K562 (cell line): ENCODE data around the gene COL13A1. TPM values are rescaled to one million over a fixed set of nuclear protein-coding genes. Genes with fewer than 3 reads are reported as not detected.

Source experiments
- ATAC-seq: fragments of 200-7000 bp; cut with Tn5 transposase; 3 replicates; pipeline ENCODE4 v1.9.1; 2020; ENCODE audit warnings: moderate library complexity
- BruUV-seq: library from RNA; stranded (reverse); fragments of 400-500 nt; replicated peaks from 2 replicates; lab custom pipeline; 2021; lab: Mats Ljungman, UMichigan
- CTCF ChIA-PET: fragments of 300-600 bp; formaldehyde crosslinking; extraction: SDS; loops from one replicate; lab custom pipeline; 2021; ENCODE audit warnings: low intra/inter-chr PET ratio; lab: Yijun Ruan, JAX
- POLR2A ChIA-PET: fragments of 300-600, 350-650 bp; sonication (Branson Sonifier 250); formaldehyde crosslinking; extraction: SDS; loops from one replicate; lab custom pipeline; 2021; ENCODE audit warnings: antibody characterized with exemption, inconsistent platforms; lab: Yijun Ruan, JAX
- DNase-seq, 4 experiments: peaks; one replicate each; pipeline versions ENCODE4 v3.0.0 to v3.0.0-alpha.2; 2011 to 2018; ENCODE audit warnings: low spot score in 3 of 4, mixed read lengths in 3 of 4; ENCODE audit errors: extremely low read depth in 1 of 4
- FAIRE-seq: peaks from 2 replicates; lab custom pipeline; 2011; peaks lifted over from hg19 to GRCh38; lab: Jason Lieb, UNC
- H2AFZ ChIP-seq: 2 replicates; pipeline ENCODE4 v1.6.0; 2011; ENCODE audit warnings: low read depth, low read length, control low read depth, inconsistent platforms
- H3K27ac ChIP-seq: fragments of 200-600 bp; 3 replicates; pipeline ENCODE4 v1.8.0; 2011; ENCODE audit warnings: low read depth, mild to moderate bottlenecking, control low read depth, inconsistent platforms, low read length, moderate library complexity, mixed read lengths; ENCODE audit errors: extremely low read depth
- H3K27me3 ChIP-seq, 2 experiments: fragments of 300-600 bp in 1 of 2; 2 replicates in 1 of 2; 3 replicates in 1 of 2; pipeline versions ENCODE4 v1.6.0 to v1.8.0; 2011; ENCODE audit warnings: inconsistent platforms in 2 of 2, low read length in 2 of 2, mild to moderate bottlenecking in 1 of 2, mixed read lengths in 1 of 2, moderate library complexity in 1 of 2; ENCODE audit not compliant: control insufficient read depth in 2 of 2, insufficient read depth in 2 of 2
- H3K36me3 ChIP-seq: fragments of 300-600 bp; 3 replicates; pipeline ENCODE4 v1.8.0; 2011; ENCODE audit warnings: mild to moderate bottlenecking, low read length, inconsistent platforms; ENCODE audit not compliant: control insufficient read depth, insufficient read depth
- H3K4me1 ChIP-seq, 2 experiments: fragments of 200-600 bp in 1 of 2; replicated peaks in 1 of 2; 2 replicates in 1 of 2; 3 replicates in 1 of 2; pipeline versions ENCODE4 v1.5.1 to v1.8.0; 2011; ENCODE audit warnings: inconsistent platforms in 2 of 2, low read length in 2 of 2, mild to moderate bottlenecking in 1 of 2, mixed read lengths in 1 of 2, moderate library complexity in 1 of 2; ENCODE audit not compliant: control insufficient read depth in 2 of 2, insufficient read depth in 2 of 2
- H3K4me2 ChIP-seq: 2 replicates; pipeline ENCODE4 v1.6.1; 2011; ENCODE audit warnings: low read length, control low read depth, inconsistent platforms, mixed read lengths; ENCODE audit not compliant: insufficient read depth
- H3K4me3 ChIP-seq: fragments of 200-600 bp; sonication (generic), shearing (Covaris generic); 2 replicates; pipeline ENCODE4 v1.5.1; 2016; ENCODE audit warnings: control low read depth, inconsistent platforms
- H3K79me2 ChIP-seq: fragments of 200-600 bp; 3 replicates; pipeline ENCODE4 v1.8.0; 2011; ENCODE audit warnings: low read length, inconsistent platforms; ENCODE audit not compliant: control insufficient read depth, insufficient read depth
- H3K9ac ChIP-seq, 2 experiments: 2 replicates each; pipeline versions ENCODE4 v1.6.0 to v1.6.1; 2011; ENCODE audit warnings: low read depth in 2 of 2, low read length in 2 of 2, control low read depth in 1 of 2, inconsistent platforms in 1 of 2, mild to moderate bottlenecking in 1 of 2, mixed read lengths in 1 of 2; ENCODE audit not compliant: insufficient read depth in 1 of 2
- H3K9me1 ChIP-seq: one replicate; pipeline ENCODE4 v1.6.0; 2011; ENCODE audit warnings: inconsistent platforms, mild to moderate bottlenecking, low read length, moderate library complexity; ENCODE audit not compliant: control insufficient read depth, insufficient read depth
- H3K9me3 ChIP-seq: replicated peaks from 2 replicates; pipeline ENCODE4 v1.5.1; 2011; ENCODE audit warnings: low read depth, low read length, inconsistent platforms; ENCODE audit not compliant: control insufficient read depth, insufficient read depth
- H4K20me1 ChIP-seq: replicated peaks from 2 replicates; pipeline ENCODE4 v1.6.1; 2011; ENCODE audit warnings: low read length, inconsistent platforms, mixed read lengths; ENCODE audit not compliant: control insufficient read depth, insufficient read depth
- MIER1 ChIP-seq: fragments of 450-650 bp; IDR thresholded peaks from 2 replicates; pipeline ENCODE4 v1.6.1; 2016; ENCODE audit warnings: antibody characterized with exemption, mild to moderate bottlenecking, low read depth
- MNT ChIP-seq, 2 experiments: fragments of 450-650 bp; conservative IDR thresholded peaks; 2 replicates each; pipeline ENCODE4 v1.6.1; 2017; ENCODE audit warnings: mild to moderate bottlenecking in 2 of 2, moderate library complexity in 2 of 2
- MXI1 ChIP-seq: IDR thresholded peaks from 2 replicates; pipeline ENCODE4 v1.6.1; 2011; ENCODE audit warnings: low read depth, mild to moderate bottlenecking, improper control_type of control experiment, low read length
- OTX1 ChIP-seq: fragments of 450-650 bp; formaldehyde crosslinking; IDR thresholded peaks from 2 replicates; pipeline ENCODE4 v1.4.0; 2022; ENCODE audit warnings: mild to moderate bottlenecking
- RBFOX2 ChIP-seq: fragments of 200-400 bp; formaldehyde crosslinking; IDR thresholded peaks from 2 replicates; pipeline ENCODE4 v1.6.1; 2017; ENCODE audit warnings: low read depth, mild to moderate bottlenecking, low read length, moderate library complexity
- RFX5 ChIP-seq: IDR thresholded peaks from 2 replicates; pipeline ENCODE4 v1.6.1; 2011; ENCODE audit warnings: low read depth, mild to moderate bottlenecking, improper control_type of control experiment, low read length
- SPI1 ChIP-seq: IDR thresholded peaks from 2 replicates; pipeline ENCODE4 v1.6.1; 2011; ENCODE audit warnings: low read depth, low read length, control low read depth, borderline replicate concordance
- ZNF586 ChIP-seq: fragments of 450-650 bp; formaldehyde crosslinking; conservative IDR thresholded peaks from 2 replicates; pipeline ENCODE4 v1.4.0; 2020; ENCODE audit warnings: mild to moderate bottlenecking, moderate library complexity
- WGBS: fragments of 100-300 bp; shearing (Covaris generic); methylation state at CpG from one replicate; pipeline ENCODE4 v1.1.6; 2016; ENCODE audit warnings: low coverage, mixed read lengths; ENCODE audit not compliant: insufficient coverage; ENCODE audit errors: missing lambda C conversion rate; 5-methylcytosine and 5-hydroxymethylcytosine counted together
- in situ Hi-C: fragments of 300-500 bp; cut with MboI; formaldehyde crosslinking; loops from 4 replicates; pipeline ENCODE4 v1.15.0; 2018; ENCODE audit warnings: inconsistent platforms, mixed read lengths
- intact Hi-C: fragments of 100-400 bp; cut with micrococcal nuclease; formaldehyde crosslinking; loops from 2 replicates; pipeline ENCODE4 v1.14.2; 2022
- polyA plus RNA-seq, 8 experiments: library from polyadenylated mRNA; depleted of rRNA in 4 of 8; stranded (reverse) in 5 of 8; unstranded in 3 of 8; fragments of >200 nt; fragmentation: Nextera tagmentation in 2 of 8; fragmentation: Illumina TruSeq in 1 of 8; extraction: Ambion mirVana in 2 of 8; extraction: Trizol in 1 of 8; gene quantifications; 2 replicates each; pipeline versions ENCODE4 v1.2.1 to v1.2.3, GENCODE V29; 2011 to 2014; ENCODE audit warnings: inconsistent platforms in 1 of 8, missing spikeins in 1 of 8
- total RNA-seq, 7 experiments: library from RNA; depleted of rRNA in 6 of 7; stranded (reverse); fragments of >200 nt in 6 of 7; fragmentation: Illumina TruSeq in 2 of 7; extraction: Trizol in 2 of 7; gene quantifications; 2 replicates each; pipeline versions ENCODE4 v1.2.1 to v1.2.3, GENCODE V29; 2011 to 2021; ENCODE audit warnings: low replicate concordance in 1 of 7

COL13A1 gene
- total and polyA plus RNA-seq, 9 of the 15 experiments (the other 6 are each of a cell fraction or from before 2014, with no cell fraction given), result not detected

- H4K20me1 ChIP-seq, result peaks cover 6% of the 10 kb centered on the region; the same call in 1 of the 2 replicates
- 2% methylated on average over 8 of the region's 8 CpGs for WGBS
- intact Hi-C loops (no loop called here), in situ Hi-C loops (no loop called here)
- H3K27me3 ChIP-seq, result peaks cover 0 to 31% of the 10 kb centered on the region in 2 experiments; a peak in 2 of 5 replicates
- ATAC-seq (no peak), FAIRE-seq (no peak)
- H3K27ac ChIP-seq, result no peak overlapping the region
- no peak overlapping the region for H3K4me2 ChIP-seq
- H3K36me3 ChIP-seq, result no peaks in the 10 kb centered on the region
- H3K79me2 ChIP-seq, result no peaks in the 10 kb centered on the region
- no peak overlapping the region for H2AFZ ChIP-seq
- H3K9me1 ChIP-seq, result no peaks in the 10 kb centered on the region
- POLR2A ChIA-PET, result interaction anchor here (0.7 to 1.1 kb wide), 2 partner anchors 10 to 314 kb away, joined by 4 to 5 read pairs; no protein-coding TSS in a partner anchor
- H3K4me1 ChIP-seq, result no peaks in the 10 kb centered on the region
- BruUV-seq, result no TSS peak
- CTCF ChIA-PET, result no interaction called here
- no peak for TF ChIP-seq RBFOX2
- TF ChIP-seq RFX5, result no peak
- no peak for TF ChIP-seq OTX1 (CRISPR knock-in tag)
- TF ChIP-seq ZNF586 (CRISPR knock-in tag), result no peak
- no peak for TF ChIP-seq MXI1
- TF ChIP-seq MNT (conservative IDR thresholded peaks at IDR 0.05), result no peak
- 0 out of 2 replicates have a peak, but pooled peaks have one; percentile 17 for TF ChIP-seq SPI1
- TF ChIP-seq MIER1, result no peak
- TF ChIP-seq, all 486 proteins: peak for 1
- Histone ChIP-seq H3K9ac (no peak overlapping the region), H3K4me3 (no peak overlapping the region), H3K9me3 (no peaks in the 10 kb centered on the region)
- DNase-seq, result no peak
These were observed 28.6 kb upstream of the COL13A1 start for GRCh38 chr10:69772933-69773704.
